ENCODE data around the gene NELL2.

NELL2 gene

DNA sequence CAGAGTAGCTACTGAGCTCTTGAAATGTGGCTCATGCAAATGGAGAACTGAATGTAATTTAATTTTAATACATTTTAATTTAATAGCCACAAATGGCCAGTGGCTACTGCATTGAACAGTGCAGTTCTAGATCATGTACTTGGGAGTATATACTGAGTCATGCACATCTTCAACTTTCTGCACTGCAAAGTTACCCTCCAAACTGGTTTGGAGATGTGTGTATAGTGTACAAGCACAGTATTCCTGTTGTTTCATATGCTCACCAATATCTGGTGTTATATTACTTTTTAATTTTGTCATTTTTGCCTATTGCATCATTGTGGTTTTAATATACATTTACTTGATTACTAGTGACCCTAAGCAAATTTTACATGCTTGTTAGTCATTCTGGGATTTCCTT is 372.8 kb downstream of the NELL2 start:
- TF ChIP-seq, protein P1, sequence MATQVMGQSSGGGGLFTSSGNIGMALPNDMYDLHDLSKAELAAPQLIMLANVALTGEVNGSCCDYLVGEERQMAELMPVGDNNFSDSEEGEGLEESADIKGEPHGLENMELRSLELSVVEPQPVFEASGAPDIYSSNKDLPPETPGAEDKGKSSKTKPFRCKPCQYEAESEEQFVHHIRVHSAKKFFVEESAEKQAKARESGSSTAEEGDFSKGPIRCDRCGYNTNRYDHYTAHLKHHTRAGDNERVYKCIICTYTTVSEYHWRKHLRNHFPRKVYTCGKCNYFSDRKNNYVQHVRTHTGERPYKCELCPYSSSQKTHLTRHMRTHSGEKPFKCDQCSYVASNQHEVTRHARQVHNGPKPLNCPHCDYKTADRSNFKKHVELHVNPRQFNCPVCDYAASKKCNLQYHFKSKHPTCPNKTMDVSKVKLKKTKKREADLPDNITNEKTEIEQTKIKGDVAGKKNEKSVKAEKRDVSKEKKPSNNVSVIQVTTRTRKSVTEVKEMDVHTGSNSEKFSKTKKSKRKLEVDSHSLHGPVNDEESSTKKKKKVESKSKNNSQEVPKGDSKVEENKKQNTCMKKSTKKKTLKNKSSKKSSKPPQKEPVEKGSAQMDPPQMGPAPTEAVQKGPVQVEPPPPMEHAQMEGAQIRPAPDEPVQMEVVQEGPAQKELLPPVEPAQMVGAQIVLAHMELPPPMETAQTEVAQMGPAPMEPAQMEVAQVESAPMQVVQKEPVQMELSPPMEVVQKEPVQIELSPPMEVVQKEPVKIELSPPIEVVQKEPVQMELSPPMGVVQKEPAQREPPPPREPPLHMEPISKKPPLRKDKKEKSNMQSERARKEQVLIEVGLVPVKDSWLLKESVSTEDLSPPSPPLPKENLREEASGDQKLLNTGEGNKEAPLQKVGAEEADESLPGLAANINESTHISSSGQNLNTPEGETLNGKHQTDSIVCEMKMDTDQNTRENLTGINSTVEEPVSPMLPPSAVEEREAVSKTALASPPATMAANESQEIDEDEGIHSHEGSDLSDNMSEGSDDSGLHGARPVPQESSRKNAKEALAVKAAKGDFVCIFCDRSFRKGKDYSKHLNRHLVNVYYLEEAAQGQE (IDR thresholded peaks at IDR 0.05; ENCODE audit: low read depth), result no peak
- no peak for TF ChIP-seq TCF12 (IDR thresholded peaks at IDR 0.05; ENCODE audit: low read depth)
- TF ChIP-seq, protein P2, sequence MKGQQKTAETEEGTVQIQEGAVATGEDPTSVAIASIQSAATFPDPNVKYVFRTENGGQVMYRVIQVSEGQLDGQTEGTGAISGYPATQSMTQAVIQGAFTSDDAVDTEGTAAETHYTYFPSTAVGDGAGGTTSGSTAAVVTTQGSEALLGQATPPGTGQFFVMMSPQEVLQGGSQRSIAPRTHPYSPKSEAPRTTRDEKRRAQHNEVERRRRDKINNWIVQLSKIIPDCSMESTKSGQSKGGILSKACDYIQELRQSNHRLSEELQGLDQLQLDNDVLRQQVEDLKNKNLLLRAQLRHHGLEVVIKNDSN (IDR thresholded peaks at IDR 0.05), result no peak
- no peak for TF ChIP-seq CREB1 (IDR thresholded peaks at IDR 0.05; ENCODE audit: low read depth)
- TF ChIP-seq NFIC (IDR thresholded peaks at IDR 0.05), result no peak
- TF ChIP-seq, protein P3, sequence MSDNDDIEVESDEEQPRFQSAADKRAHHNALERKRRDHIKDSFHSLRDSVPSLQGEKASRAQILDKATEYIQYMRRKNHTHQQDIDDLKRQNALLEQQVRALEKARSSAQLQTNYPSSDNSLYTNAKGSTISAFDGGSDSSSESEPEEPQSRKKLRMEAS (IDR thresholded peaks at IDR 0.05), result no peak
- no peak for TF ChIP-seq ZBTB7A (IDR thresholded peaks at IDR 0.05; ENCODE audit: low read depth)
- TF ChIP-seq RAD21 (IDR thresholded peaks at IDR 0.05; ENCODE audit: low read depth), result no peak
- no peak for TF ChIP-seq CEBPB (IDR thresholded peaks at IDR 0.05)
- no peak for TF ChIP-seq FOXM1 (IDR thresholded peaks at IDR 0.05; ENCODE audit: borderline replicate concordance, low read depth)
- no peak for TF ChIP-seq YY1 (IDR thresholded peaks at IDR 0.05; ENCODE audit: low read depth)
- no peak for TF ChIP-seq TEAD4 (IDR thresholded peaks at IDR 0.05)
- no peak for TF ChIP-seq EGR1 (IDR thresholded peaks at IDR 0.05)
- TF ChIP-seq TAF1 (IDR thresholded peaks at IDR 0.05; ENCODE audit: low read depth), result no peak
- no peak for TF ChIP-seq EP300 (IDR thresholded peaks at IDR 0.05; ENCODE audit: borderline replicate concordance)

DNA sequence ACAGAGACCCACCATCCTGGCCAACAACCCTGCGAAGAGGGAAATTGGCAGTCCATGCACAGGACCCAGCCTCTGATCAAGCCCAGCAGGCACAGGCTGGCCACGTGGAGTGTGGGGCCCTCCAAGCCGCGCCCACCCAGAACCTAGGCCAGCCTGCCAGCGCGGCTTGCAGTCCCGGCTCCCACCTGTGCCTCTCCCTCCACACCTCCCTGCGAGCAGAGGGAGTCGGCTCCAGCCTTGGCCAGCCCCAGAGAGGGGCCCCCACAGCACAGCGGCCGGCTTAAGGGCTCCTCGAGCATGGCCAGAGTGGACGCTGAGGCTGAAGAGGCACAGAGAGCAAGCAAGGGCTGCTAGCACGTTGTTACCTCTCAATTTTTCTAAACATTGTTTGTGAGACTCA is 373.4 kb downstream of the NELL2 start:
- no peak for TF ChIP-seq RAD21 (IDR thresholded peaks at IDR 0.05; ENCODE audit: low read depth)
- TF ChIP-seq NFIC (IDR thresholded peaks at IDR 0.05), result no peak
- TF ChIP-seq TCF12 (IDR thresholded peaks at IDR 0.05; ENCODE audit: low read depth), result no peak
- no peak for TF ChIP-seq EGR1 (IDR thresholded peaks at IDR 0.05)
- TF ChIP-seq, protein P1 (IDR thresholded peaks at IDR 0.05; ENCODE audit: low read depth), result no peak
- TF ChIP-seq CREB1 (IDR thresholded peaks at IDR 0.05; ENCODE audit: low read depth), result no peak
- no peak for TF ChIP-seq TAF1 (IDR thresholded peaks at IDR 0.05; ENCODE audit: low read depth)
- TF ChIP-seq, protein P3 (IDR thresholded peaks at IDR 0.05), result no peak
- TF ChIP-seq CEBPB (IDR thresholded peaks at IDR 0.05), result no peak
- TF ChIP-seq EP300 (IDR thresholded peaks at IDR 0.05; ENCODE audit: borderline replicate concordance), result no peak
- TF ChIP-seq, protein P2 (IDR thresholded peaks at IDR 0.05), result no peak
- TF ChIP-seq ZBTB7A (IDR thresholded peaks at IDR 0.05; ENCODE audit: low read depth), result no peak
- no peak for TF ChIP-seq YY1 (IDR thresholded peaks at IDR 0.05; ENCODE audit: low read depth)
- no peak for TF ChIP-seq TEAD4 (IDR thresholded peaks at IDR 0.05)
- TF ChIP-seq FOXM1 (IDR thresholded peaks at IDR 0.05; ENCODE audit: borderline replicate concordance, low read depth), result no peak

DNA sequence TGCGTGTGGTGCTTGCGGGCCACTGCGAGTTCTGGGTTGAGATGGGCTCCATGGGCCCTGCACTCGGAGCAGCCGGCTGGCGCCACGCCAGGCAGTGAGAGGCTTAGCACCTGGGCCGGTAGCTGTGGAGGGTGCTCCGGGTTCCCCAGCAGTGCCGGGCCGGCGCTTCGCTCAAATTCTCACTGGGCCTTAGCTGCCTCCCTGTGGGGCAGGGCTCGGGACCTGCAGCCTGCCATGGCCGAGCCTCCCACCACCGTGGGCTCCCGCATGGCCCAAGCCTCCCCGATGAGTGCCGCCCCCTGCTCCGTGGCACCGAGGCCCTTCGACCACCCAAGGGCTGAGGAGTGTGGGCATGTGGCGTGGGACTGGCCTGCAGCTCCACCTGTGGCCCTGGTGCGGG is 375.7 kb downstream of the NELL2 start:
- TF ChIP-seq FOXM1 (IDR thresholded peaks at IDR 0.05; ENCODE audit: borderline replicate concordance, low read depth) (no peak), TEAD4 (IDR thresholded peaks at IDR 0.05) (no peak), CEBPB (IDR thresholded peaks at IDR 0.05) (no peak), EGR1 (IDR thresholded peaks at IDR 0.05) (no peak), TCF12 (IDR thresholded peaks at IDR 0.05; ENCODE audit: low read depth) (no peak), ZBTB7A (IDR thresholded peaks at IDR 0.05; ENCODE audit: low read depth) (no peak), CREB1 (IDR thresholded peaks at IDR 0.05; ENCODE audit: low read depth) (no peak), YY1 (IDR thresholded peaks at IDR 0.05; ENCODE audit: low read depth) (no peak), NFIC (IDR thresholded peaks at IDR 0.05) (no peak), EP300 (IDR thresholded peaks at IDR 0.05; ENCODE audit: borderline replicate concordance) (no peak), RAD21 (IDR thresholded peaks at IDR 0.05; ENCODE audit: low read depth) (no peak), TAF1 (IDR thresholded peaks at IDR 0.05; ENCODE audit: low read depth) (no peak)
- TF ChIP-seq, protein P2 (IDR thresholded peaks at IDR 0.05), result no peak
- TF ChIP-seq, protein P3 (IDR thresholded peaks at IDR 0.05), result no peak
- TF ChIP-seq, protein P1 (IDR thresholded peaks at IDR 0.05; ENCODE audit: low read depth), result no peak

Measured in Ishikawa (cell line).